Erythroblast (primary cell): ENCODE results near the gene FSTL4.

Source experiments
- GATA1 ChIP-seq: IDR thresholded peaks from 2 replicates; pipeline ENCODE4 v1.6.1; 2011; ENCODE audit warnings: low read depth, mild to moderate bottlenecking, control low read depth, low read length, moderate library complexity
- POLR2A ChIP-seq: IDR thresholded peaks from 2 replicates; pipeline ENCODE4 v1.6.1; 2011; ENCODE audit warnings: mild to moderate bottlenecking, low read length

GRCh38 chr5:133343196-133343595 is 269.1 kb downstream of the FSTL4 start:
- TF ChIP-seq POLR2A (no peak), GATA1 (no peak)
